Neuronal stem cell (in vitro differentiated cells): ENCODE data around the gene DLG2.

Source experiments
- DNase-seq: peaks from one replicate; pipeline ENCODE4 v3.0.0-alpha.2; 2013; ENCODE audit warnings: low spot score
- H2AFZ ChIP-seq: one replicate; pipeline ENCODE4 v1.6.1; 2013; ENCODE audit warnings: mild to moderate bottlenecking, low read length, inconsistent platforms
- H2AK5ac ChIP-seq: 2 replicates; pipeline ENCODE4 v1.6.1; 2013; ENCODE audit warnings: low read depth, mild to moderate bottlenecking, inconsistent platforms, low read length, moderate library complexity, mixed read lengths
- H2BK120ac ChIP-seq: 2 replicates; pipeline ENCODE4 v1.6.1; 2013; ENCODE audit warnings: low read depth, mild to moderate bottlenecking, inconsistent platforms, low read length, moderate library complexity, mixed read lengths
- H2BK12ac ChIP-seq: one replicate; pipeline ENCODE4 v1.6.1; 2013; ENCODE audit warnings: low read length, inconsistent platforms
- H2BK15ac ChIP-seq: 2 replicates; pipeline ENCODE4 v1.6.1; 2013; ENCODE audit warnings: mild to moderate bottlenecking, low read length, inconsistent platforms, mixed read lengths
- H2BK5ac ChIP-seq: one replicate; pipeline ENCODE4 v1.6.1; 2013; ENCODE audit warnings: inconsistent platforms, mild to moderate bottlenecking, low read length, moderate library complexity
- H3K14ac ChIP-seq: one replicate; pipeline ENCODE4 v1.6.1; 2013; ENCODE audit warnings: low read length, inconsistent platforms
- H3K18ac ChIP-seq: 2 replicates; pipeline ENCODE4 v1.6.1; 2013; ENCODE audit warnings: low read length, inconsistent platforms
- H3K23ac ChIP-seq: 2 replicates; pipeline ENCODE4 v1.6.1; 2013; ENCODE audit warnings: low read depth, mild to moderate bottlenecking, mixed read lengths, low read length, inconsistent platforms; ENCODE audit not compliant: poor library complexity
- H3K27ac ChIP-seq: replicated peaks from 3 replicates; pipeline ENCODE4 v1.5.1; 2013; ENCODE audit warnings: low read length, inconsistent platforms
- H3K27me3 ChIP-seq, 3 experiments: 2 replicates each; pipeline ENCODE4 v1.6.1; 2013; ENCODE audit warnings: low read length in 3 of 3, mild to moderate bottlenecking in 2 of 3, inconsistent platforms in 1 of 3, low read depth in 1 of 3, mixed read lengths in 1 of 3, moderate library complexity in 1 of 3; ENCODE audit not compliant: control insufficient read depth in 3 of 3, insufficient read depth in 3 of 3
- H3K36me3 ChIP-seq, 2 donors: replicated peaks in 1 of 2; 2 replicates each; pipeline ENCODE4 v1.6.1; 2013; ENCODE audit warnings: low read length in 2 of 2; ENCODE audit not compliant: control insufficient read depth in 2 of 2, insufficient read depth in 2 of 2
- H3K4ac ChIP-seq: 2 replicates; pipeline ENCODE4 v1.6.1; 2013; ENCODE audit warnings: inconsistent platforms, mild to moderate bottlenecking, low read length, moderate library complexity
- H3K4me1 ChIP-seq, 2 donors: 1 replicate in 1 of 2; 2 replicates in 1 of 2; pipeline ENCODE4 v1.6.1; 2013; ENCODE audit warnings: low read length in 2 of 2, low read depth in 1 of 2; ENCODE audit not compliant: control insufficient read depth in 2 of 2, insufficient read depth in 1 of 2
- H3K4me2 ChIP-seq: one replicate; pipeline ENCODE4 v1.6.1; 2013; ENCODE audit warnings: mild to moderate bottlenecking, low read length, inconsistent platforms; ENCODE audit not compliant: insufficient read depth, poor library complexity, severe bottlenecking
- H3K4me3 ChIP-seq, 2 donors: 2 replicates each; pipeline ENCODE4 v1.5.1; 2013; ENCODE audit warnings: low read length in 2 of 2, mild to moderate bottlenecking in 2 of 2, inconsistent platforms in 1 of 2, moderate library complexity in 1 of 2
- H3K79me1 ChIP-seq: one replicate; pipeline ENCODE4 v1.6.1; 2013; ENCODE audit warnings: low read depth, mild to moderate bottlenecking, inconsistent platforms, low read length, moderate library complexity
- H3K9ac ChIP-seq: one replicate; pipeline ENCODE4 v1.6.1; 2013; ENCODE audit warnings: mild to moderate bottlenecking, low read depth, low read length, inconsistent platforms; ENCODE audit not compliant: poor library complexity
- H3K9me3 ChIP-seq, 2 donors: replicated peaks in 1 of 2; 2 replicates each; pipeline versions ENCODE3 to v1.6.1; 2013; ENCODE audit warnings: low read length in 2 of 2, mild to moderate bottlenecking in 2 of 2, inconsistent platforms in 1 of 2, low read depth in 1 of 2, mixed read lengths in 1 of 2, moderate library complexity in 1 of 2; ENCODE audit not compliant: control insufficient read depth in 2 of 2, insufficient read depth in 1 of 2
- H4K8ac ChIP-seq: one replicate; pipeline ENCODE4 v1.6.1; 2013; ENCODE audit warnings: low read depth, mild to moderate bottlenecking, inconsistent platforms, low read length, moderate library complexity
- H4K91ac ChIP-seq: one replicate; pipeline ENCODE4 v1.6.1; 2013; ENCODE audit warnings: low read length, low read depth, mild to moderate bottlenecking, inconsistent platforms; ENCODE audit not compliant: poor library complexity
- WGBS, 2 donors: extraction: QIAGEN DNeasy Blood & Tissue Kit; methylation state at CpG; one replicate each; pipeline ENCODE4 v1.1.7; 2013; ENCODE audit warnings: missing lambda C conversion rate in 2 of 2, mixed read lengths in 1 of 2; ENCODE audit not compliant: insufficient read length in 2 of 2, insufficient replicate concordance in 1 of 2; ENCODE audit errors: extremely low coverage in 2 of 2; 5-methylcytosine and 5-hydroxymethylcytosine counted together

The DLG2 gene

DNA sequence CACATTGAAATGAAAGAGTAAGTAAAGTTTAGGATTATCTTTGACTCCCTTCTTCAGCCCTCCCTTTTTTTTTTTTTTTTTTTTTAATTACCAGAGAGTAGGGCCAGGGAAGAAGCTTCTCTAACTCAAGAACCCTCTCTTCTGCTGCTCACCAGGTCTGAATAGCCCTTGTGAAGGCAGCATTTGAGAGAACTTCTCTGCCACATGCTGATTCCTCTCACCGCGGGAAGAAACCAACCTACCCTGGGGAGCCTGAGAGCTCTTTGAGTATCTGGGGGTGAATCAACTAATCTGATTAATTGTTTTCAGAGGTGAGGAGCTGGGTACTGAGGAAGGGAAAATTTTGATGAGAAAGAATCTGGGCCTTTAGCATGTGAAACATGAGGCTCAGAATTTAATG lies 1906.5 kb downstream of the DLG2 start:
- Histone ChIP-seq H3K27me3 (no peaks in the 10 kb centered on the region), H3K4ac (no peak overlapping the region), H3K23ac (no peak overlapping the region), H3K4me3 (no peak overlapping the region), H2BK5ac (no peak overlapping the region), H2BK15ac (no peak overlapping the region), H3K9me3 (no peaks in the 10 kb centered on the region), H3K79me1 (no peaks in the 10 kb centered on the region), H3K4me2 (no peak overlapping the region), H3K36me3 (no peaks in the 10 kb centered on the region), H2BK12ac (no peak overlapping the region), H2AK5ac (no peak overlapping the region), H4K91ac (no peak overlapping the region), H4K8ac (no peak overlapping the region), H3K14ac (no peak overlapping the region), H3K4me1 (peaks cover 3 to 12% of the 10 kb centered on the region in 2 donors), H2BK120ac (no peak overlapping the region), H2AFZ (no peak overlapping the region), H3K9ac (no peak overlapping the region), H3K18ac (no peak overlapping the region), H3K27ac (no peak overlapping the region)
- no CpG with 5 or more reads among the region's 2 CpGs for WGBS, 2 donors
- DNase-seq: no peak

- no peak overlapping the region for H3K4ac ChIP-seq
- H3K79me1 ChIP-seq: no peaks in the 10 kb centered on the region
- no peaks in the 10 kb centered on the region for H3K36me3 ChIP-seq
- no peak overlapping the region for H2AK5ac ChIP-seq
- H3K4me2 ChIP-seq: no peak overlapping the region
- no peak overlapping the region for H4K8ac ChIP-seq
- no CpG with 5 or more reads among the region's 3 CpGs for WGBS, 2 donors
- no peak overlapping the region for H3K23ac ChIP-seq
- no peak overlapping the region for H3K9ac ChIP-seq
- H2BK120ac ChIP-seq: no peak overlapping the region
- H2AFZ ChIP-seq: no peak overlapping the region
- H3K4me1 ChIP-seq: peaks cover 0 to 3% of the 10 kb centered on the region in 2 donors
- H3K18ac ChIP-seq: no peak overlapping the region
- H4K91ac ChIP-seq: no peak overlapping the region
- no peaks in the 10 kb centered on the region for H3K9me3 ChIP-seq
- H2BK5ac ChIP-seq: no peak overlapping the region
- H3K27ac ChIP-seq: no peak overlapping the region
- H3K27me3 ChIP-seq: no peaks in the 10 kb centered on the region
- no peak overlapping the region for H2BK15ac ChIP-seq
- DNase-seq: no peak
- H3K14ac ChIP-seq: no peak overlapping the region
- no peak overlapping the region for H2BK12ac ChIP-seq
- no peak overlapping the region for H3K4me3 ChIP-seq
These were observed 1909.6 kb downstream of the DLG2 start for GRCh38 chr11:83717537-83717936.

DNA sequence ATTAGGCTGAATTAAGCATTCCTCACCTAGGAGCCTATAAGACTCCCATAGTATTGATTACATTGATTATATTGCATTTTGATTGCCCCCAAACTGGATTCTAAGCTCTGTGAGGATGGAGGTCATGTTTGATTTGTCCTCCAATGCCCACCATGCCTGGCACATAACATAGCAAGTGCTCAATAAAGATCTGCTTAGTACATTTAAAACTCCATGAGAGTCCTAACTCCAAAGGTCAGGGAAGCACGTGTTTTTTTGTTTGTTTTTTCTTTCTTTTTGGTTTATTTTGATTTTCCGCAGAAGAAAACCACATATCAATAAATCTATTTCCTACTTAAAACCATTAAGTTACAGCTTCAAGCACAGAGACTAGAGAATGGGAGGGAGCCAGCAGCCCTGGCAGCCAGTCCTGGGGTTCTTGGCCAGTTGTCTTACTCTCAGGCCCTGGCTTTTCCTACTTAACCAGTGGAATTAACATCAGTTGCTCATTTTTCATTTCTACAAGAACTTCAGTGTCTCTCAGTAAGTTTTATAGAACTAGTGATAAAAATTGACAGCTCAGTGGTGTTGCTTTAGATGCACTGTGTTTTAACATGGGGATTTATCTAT lies 1911.1 kb downstream of the DLG2 start:
- no peak overlapping the region for H4K8ac ChIP-seq
- no peak overlapping the region for H3K14ac ChIP-seq
- no peaks in the 10 kb centered on the region for H3K79me1 ChIP-seq
- no peak overlapping the region for H3K9ac ChIP-seq
- no CpG with 5 or more reads among the region's 2 CpGs for WGBS, 2 donors
- H3K27ac ChIP-seq: no peak overlapping the region
- no peak overlapping the region for H3K4me3 ChIP-seq
- H2BK5ac ChIP-seq: no peak overlapping the region
- H3K9me3 ChIP-seq: no peaks in the 10 kb centered on the region
- H2AFZ ChIP-seq: no peak overlapping the region
- no peaks in the 10 kb centered on the region for H3K27me3 ChIP-seq
- no peak overlapping the region for H3K4ac ChIP-seq
- H2BK15ac ChIP-seq: no peak overlapping the region
- H3K23ac ChIP-seq: no peak overlapping the region
- no peak for DNase-seq
- no peak overlapping the region for H2BK120ac ChIP-seq
- peaks cover 0 to under 1% of the 10 kb centered on the region in 2 donors for H3K4me1 ChIP-seq
- H3K36me3 ChIP-seq: no peaks in the 10 kb centered on the region
- no peak overlapping the region for H3K18ac ChIP-seq
- H4K91ac ChIP-seq: no peak overlapping the region
- H2BK12ac ChIP-seq: no peak overlapping the region
- H2AK5ac ChIP-seq: no peak overlapping the region
- H3K4me2 ChIP-seq: no peak overlapping the region

DNA sequence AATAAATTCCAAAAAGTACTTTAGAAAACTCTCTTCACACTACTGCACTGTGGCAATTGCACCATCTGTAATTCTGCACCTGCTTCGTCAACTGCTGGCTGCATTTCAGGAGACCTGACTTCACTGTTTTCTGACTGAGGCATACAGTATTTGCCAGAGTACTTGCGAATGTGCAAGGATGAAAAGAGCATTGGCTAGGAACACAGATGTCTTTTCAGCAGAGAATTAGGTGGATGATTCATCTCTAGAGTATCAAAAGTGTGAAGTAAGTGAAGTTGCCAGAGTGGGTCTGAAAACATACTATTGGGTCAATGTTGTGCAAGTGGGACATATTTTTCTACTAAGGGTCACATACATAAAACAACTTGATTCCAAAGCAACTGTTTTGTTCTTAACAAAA lies 1913.4 kb downstream of the DLG2 start:
- no peak overlapping the region for H2AK5ac ChIP-seq
- no peak overlapping the region for H3K4ac ChIP-seq
- no peak overlapping the region for H3K27ac ChIP-seq
- no peaks in the 10 kb centered on the region for H3K79me1 ChIP-seq
- no peak overlapping the region for H3K18ac ChIP-seq
- H2BK5ac ChIP-seq: no peak overlapping the region
- H4K8ac ChIP-seq: no peak overlapping the region
- H2BK12ac ChIP-seq: no peak overlapping the region
- H3K27me3 ChIP-seq: no peaks in the 10 kb centered on the region
- H3K14ac ChIP-seq: no peak overlapping the region
- H3K4me3 ChIP-seq: no peak overlapping the region
- H2AFZ ChIP-seq: no peak overlapping the region
- no peak for DNase-seq
- H2BK15ac ChIP-seq: no peak overlapping the region
- no peak overlapping the region for H4K91ac ChIP-seq
- peaks cover 0 to 2% of the 10 kb centered on the region in 2 donors for H3K4me1 ChIP-seq
- no peak overlapping the region for H3K9ac ChIP-seq
- WGBS, 2 donors: no CpG with 5 or more reads among the region's 2 CpGs
- H3K23ac ChIP-seq: no peak overlapping the region
- H3K9me3 ChIP-seq: no peaks in the 10 kb centered on the region
- no peak overlapping the region for H3K4me2 ChIP-seq
- H2BK120ac ChIP-seq: no peak overlapping the region
- no peaks in the 10 kb centered on the region for H3K36me3 ChIP-seq
